ENCODE results near the gene LRRC74B.
"Not testable (repeated sequence)": the region's sequence is repeated elsewhere in the genome, so short reads cannot be mapped to it uniquely, and the experiment has no call there.

Gene LRRC74B

DNA sequence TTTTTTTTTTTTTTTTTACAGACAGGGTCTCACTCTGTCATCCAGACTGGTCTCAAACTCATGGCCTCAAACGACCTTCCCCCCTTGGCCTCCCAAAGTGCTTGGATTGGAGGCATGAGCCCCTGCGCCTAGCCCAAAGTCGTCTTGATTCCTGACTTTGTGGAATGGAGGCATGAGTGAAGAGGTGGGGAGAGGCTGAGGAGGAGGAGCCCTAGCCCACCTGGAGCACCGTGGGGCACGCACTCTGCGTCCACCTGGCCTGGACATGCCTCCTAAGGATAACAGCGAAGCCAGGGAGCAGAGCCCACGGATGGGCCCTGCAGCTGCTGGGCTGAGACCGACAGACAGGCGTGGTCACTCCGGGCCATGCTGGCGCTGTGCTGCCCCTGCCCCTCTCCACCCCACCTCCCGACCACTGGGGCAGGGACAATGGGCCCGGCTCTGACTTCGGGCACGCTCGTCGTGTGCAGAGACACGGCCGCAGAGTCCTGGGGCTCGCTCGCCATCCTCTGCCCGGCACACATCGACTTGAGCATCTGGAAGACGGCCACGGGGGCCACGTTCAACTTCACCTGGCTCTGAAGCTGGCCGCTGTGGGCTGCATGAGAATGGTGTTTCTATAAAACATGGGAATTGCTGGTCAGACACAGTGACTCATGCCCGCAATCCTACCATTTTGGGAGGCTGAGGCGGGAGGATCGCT, 34.8 kb downstream of the LRRC74B start:
- no peak for DNase-seq (ENCODE audit: low read depth)
- H3K4me3 ChIP-seq (ENCODE audit: low read length), result no peak overlapping the region
- TF ChIP-seq, protein P1, sequence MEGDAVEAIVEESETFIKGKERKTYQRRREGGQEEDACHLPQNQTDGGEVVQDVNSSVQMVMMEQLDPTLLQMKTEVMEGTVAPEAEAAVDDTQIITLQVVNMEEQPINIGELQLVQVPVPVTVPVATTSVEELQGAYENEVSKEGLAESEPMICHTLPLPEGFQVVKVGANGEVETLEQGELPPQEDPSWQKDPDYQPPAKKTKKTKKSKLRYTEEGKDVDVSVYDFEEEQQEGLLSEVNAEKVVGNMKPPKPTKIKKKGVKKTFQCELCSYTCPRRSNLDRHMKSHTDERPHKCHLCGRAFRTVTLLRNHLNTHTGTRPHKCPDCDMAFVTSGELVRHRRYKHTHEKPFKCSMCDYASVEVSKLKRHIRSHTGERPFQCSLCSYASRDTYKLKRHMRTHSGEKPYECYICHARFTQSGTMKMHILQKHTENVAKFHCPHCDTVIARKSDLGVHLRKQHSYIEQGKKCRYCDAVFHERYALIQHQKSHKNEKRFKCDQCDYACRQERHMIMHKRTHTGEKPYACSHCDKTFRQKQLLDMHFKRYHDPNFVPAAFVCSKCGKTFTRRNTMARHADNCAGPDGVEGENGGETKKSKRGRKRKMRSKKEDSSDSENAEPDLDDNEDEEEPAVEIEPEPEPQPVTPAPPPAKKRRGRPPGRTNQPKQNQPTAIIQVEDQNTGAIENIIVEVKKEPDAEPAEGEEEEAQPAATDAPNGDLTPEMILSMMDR (conservative IDR thresholded peaks at IDR 0.05; ENCODE audit: low read length), result no peak

DNA sequence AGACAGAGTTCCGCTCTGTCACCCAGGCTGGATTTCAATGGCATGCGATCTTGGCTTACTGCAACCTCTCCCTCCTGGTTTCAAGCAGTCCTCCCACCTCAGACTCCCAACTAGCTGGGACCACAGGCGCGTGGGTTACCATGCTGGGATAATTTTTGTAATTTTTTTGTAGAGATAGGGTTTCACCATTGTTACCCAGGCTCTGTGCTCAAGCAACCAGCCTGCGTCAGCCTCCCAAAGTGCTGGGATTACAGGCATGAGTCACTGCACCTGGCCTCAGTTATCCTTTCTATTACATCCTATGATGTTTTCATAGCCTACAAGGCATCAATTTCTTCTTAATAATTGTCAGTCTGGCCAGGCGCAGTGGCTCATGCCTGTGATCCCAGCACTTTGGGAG, 36.5 kb downstream of the LRRC74B start:
- TF ChIP-seq, protein P1 (conservative IDR thresholded peaks at IDR 0.05; ENCODE audit: low read length), result no peak

DNA sequence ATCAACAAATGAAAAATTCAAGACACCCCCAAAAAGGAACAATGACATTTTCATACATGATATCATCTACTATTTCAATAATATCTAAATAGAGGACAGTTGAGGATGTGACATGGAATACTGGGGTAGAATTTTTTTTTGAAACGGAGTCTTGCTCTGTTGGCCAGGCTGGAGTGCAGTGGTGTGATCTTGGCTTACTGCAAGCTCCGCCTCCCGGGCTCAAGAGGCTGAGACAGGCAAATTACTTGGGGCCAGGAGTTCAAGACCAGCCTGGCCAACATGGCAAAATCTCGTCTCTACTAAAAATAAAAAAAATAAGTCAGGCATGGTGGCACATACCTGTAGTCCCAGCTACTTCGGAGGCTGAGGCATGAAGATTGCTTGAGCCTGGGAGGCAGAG, 41.4 kb downstream of the LRRC74B start:
- H3K4me3 ChIP-seq (ENCODE audit: low read length), result no peak overlapping the region
- DNase-seq (ENCODE audit: low read depth), result no peak
- TF ChIP-seq, protein P1 (conservative IDR thresholded peaks at IDR 0.05; ENCODE audit: low read length), result no peak

More for the DNA sequence above, 36.5 kb downstream of the LRRC74B start:
- no peak for DNase-seq (ENCODE audit: low read depth)
- H3K4me3 ChIP-seq (ENCODE audit: low read length), result no peak overlapping the region

DNA sequence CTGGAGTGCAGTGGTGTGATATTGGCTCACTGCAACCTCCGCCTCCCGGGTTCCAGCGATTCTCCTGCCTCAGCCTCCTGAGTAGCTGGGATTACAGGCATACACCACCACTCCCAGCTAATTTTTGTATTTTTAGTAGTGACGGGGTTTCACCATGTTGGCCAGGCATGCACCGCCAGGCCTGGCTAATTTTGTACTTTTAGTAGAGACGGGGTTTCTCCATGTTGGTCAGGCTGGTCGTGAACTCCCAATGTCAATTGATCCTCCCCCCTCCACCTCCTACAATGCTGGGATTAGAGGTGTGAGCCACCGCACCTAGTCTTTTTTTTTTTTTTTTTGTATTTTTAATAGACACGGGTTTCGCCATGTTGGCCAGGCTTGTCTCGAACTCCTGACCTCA, 42.2 kb downstream of the LRRC74B start:
- H3K4me3 ChIP-seq (ENCODE audit: low read length); DNase-seq (ENCODE audit: low read depth): not testable (repeated sequence)

DNA sequence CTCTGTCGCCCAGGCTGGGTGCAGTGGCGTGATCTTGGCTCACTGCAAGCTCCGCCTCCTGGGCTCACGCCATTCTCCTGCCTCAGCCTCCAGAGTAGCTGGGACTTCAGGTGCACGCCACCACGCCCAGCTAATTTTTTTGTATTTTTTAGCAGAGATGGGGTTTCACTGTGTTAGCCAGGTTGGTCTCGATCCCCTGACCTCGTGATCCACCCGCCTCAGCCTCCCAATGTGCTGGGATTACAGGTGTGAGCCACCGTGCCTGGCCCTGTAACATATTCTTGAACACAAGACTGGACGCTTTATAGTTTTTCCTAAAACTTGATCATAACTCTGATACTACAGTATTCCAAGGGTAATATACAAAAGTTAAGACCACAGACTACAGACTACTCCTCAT, 45.5 kb downstream of the LRRC74B start:
- not testable (repeated sequence) for DNase-seq (ENCODE audit: low read depth); H3K4me3 ChIP-seq (ENCODE audit: low read length)

DNA sequence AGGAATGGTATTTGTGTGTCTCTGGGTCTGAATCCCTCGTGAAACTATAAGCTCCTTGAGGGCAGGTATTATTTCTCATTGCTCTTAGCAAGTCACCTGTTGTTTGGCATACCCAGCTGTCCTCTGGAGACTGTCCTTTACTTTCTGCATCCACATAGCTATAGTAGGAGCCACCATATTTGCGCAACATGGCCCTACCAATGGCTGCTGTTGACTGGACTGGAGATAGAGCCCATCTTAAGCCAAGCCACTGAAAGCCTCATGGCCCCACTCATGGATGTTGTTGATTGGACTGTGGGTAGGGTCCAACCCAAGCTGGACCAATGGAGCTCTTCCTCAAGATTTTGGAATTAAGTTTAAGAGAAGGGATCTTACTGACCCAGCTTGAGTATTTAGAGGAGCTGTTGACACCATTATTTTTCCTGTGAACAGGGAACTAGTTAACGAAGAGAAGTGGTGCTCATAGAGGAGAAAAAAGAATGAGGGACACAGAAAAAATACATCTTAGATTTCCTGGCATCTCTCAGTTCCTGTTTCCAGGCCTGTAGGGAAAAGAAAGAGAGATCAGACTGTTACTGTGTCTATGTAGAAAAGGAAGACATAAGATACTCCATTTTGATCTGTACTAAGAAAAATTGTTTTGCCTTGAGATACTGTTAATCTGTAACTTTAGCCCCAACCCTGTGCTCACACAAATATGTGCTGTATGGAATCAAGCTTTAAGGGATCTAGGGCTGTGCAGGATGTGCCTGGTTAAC, 47.2 kb downstream of the LRRC74B start:
- DNase-seq (ENCODE audit: low read depth), result no peak
- TF ChIP-seq, protein P1 (conservative IDR thresholded peaks at IDR 0.05; ENCODE audit: low read length), result no peak
- no peak overlapping the region for H3K4me3 ChIP-seq (ENCODE audit: low read length)

DNA sequence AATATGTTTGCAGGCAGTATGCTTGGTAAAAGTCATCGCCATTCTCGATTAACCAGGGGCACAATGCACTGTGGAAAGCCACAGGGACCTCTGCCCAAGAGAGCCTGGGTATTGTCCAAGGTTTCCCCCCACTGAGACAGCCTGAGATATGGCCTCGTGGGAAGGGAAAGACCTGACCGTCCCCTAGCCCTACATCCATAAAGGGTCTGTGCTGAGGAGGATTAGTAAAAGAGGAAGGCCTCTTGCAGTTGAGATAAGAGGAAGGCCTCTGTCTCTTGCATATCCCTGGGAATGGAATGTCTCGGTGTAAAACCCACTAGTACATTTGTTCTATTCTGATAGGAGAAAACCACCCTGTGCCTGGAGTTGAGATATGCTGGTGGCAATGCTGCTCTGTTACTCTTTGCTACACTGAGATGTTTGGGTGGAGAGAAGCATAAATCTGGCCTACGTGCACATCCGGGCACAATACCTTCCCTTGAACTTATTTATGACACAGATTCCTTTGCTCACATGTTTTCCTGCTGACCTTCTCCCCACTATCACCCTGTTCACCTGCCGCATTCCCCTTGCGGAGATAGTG, 47.9 kb downstream of the LRRC74B start:
- not testable (repeated sequence) for DNase-seq (ENCODE audit: low read depth); H3K4me3 ChIP-seq (ENCODE audit: low read length)

DNA sequence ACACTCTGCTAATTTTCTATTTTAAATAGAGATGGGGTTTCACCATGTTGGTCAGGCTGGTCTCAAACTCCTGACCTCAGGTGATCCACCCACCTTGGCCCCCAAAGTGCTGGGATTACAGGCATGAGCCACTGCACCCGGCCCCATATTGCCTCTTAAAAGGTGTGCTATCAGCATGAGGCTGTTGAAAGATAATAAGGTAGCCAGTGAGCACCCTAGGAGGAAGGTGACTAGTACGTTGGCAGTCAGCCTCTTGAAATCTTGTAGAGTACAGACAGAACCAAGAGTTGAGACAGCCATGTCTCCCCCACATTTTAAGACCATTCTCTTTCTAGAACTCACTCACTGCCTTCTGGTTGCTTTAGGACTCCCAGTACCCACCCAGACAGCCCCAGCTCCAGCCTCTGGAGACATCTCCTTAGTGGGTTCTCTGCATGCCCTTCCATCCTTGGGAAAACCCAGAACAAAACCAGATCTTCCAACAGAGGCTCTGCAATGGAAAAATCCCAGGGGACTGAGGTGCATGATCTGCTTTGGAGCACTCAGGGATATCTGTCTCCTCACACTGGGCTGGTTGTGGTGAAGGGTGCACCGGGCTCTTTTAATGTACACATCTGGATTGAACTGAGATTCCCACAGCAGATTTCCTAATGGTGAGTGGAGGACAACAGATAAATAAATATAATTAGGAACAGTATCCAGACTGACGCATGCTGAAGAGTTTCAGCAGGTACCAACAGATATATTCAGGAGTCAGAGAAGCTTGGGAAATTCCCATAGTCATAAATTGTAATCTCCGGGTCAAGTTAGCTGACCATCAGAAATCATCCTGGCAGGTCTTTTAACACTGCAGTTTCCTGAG, 49.4 kb downstream of the LRRC74B start:
- no peak overlapping the region for H3K4me3 ChIP-seq (ENCODE audit: low read length)
- TF ChIP-seq, protein P1 (conservative IDR thresholded peaks at IDR 0.05; ENCODE audit: low read length), result no peak
- DNase-seq (ENCODE audit: low read depth), result no peak
